NCI-H345 (cell line): ENCODE measurements around the gene KLK15.
"Not testable (repeated sequence)": the region's sequence is repeated elsewhere in the genome, so short reads cannot be mapped to it uniquely, and the experiment has no call there.

Experiments used
- DNase-seq: peaks from one replicate; lab custom pipeline; 2025; lab: John Stamatoyannopoulos, UW

Gene KLK15

GRCh38 chr19:50821248-50821612, 12.1 kb downstream of the KLK15 start:
- no peak for DNase-seq

- no peak for DNase-seq
Measured at GRCh38 chr19:50820549-50821247, 12.7 kb downstream of the KLK15 start.

- no peak for DNase-seq
Measured at GRCh38 chr19:50820086-50820485, 13.3 kb downstream of the KLK15 start.

GRCh38 chr19:50819636-50820035, 13.7 kb downstream of the KLK15 start:
- no peak for DNase-seq

- peak; percentile 10 for DNase-seq
Measured at GRCh38 chr19:50818859-50819472, 14.4 kb downstream of the KLK15 start.

- DNase-seq: peak; percentile 84
Measured at GRCh38 chr19:50817941-50818858, 15.2 kb downstream of the KLK15 start.

GRCh38 chr19:50815439-50815838, 17.9 kb downstream of the KLK15 start:
- no peak for DNase-seq

GRCh38 chr19:50814883-50815282, 18.5 kb downstream of the KLK15 start:
- no peak for DNase-seq

- DNase-seq: no peak
Measured at GRCh38 chr19:50812474-50812873, 20.9 kb downstream of the KLK15 start.

- not testable (repeated sequence) for DNase-seq
Measured at GRCh38 chr19:50811622-50812238, 21.6 kb downstream of the KLK15 start.

- no peak for DNase-seq
Measured at GRCh38 chr19:50808856-50809255, 24.5 kb downstream of the KLK15 start.

GRCh38 chr19:50804420-50805272, 28.7 kb downstream of the KLK15 start:
- peak; percentile 96 for DNase-seq

GRCh38 chr19:50803633-50804419, 29.5 kb downstream of the KLK15 start:
- peak; percentile 29 for DNase-seq

GRCh38 chr19:50801107-50801506, 32.3 kb downstream of the KLK15 start:
- no peak for DNase-seq

GRCh38 chr19:50799547-50799851, 33.9 kb downstream of the KLK15 start:
- no peak for DNase-seq

- DNase-seq: no peak
Measured at GRCh38 chr19:50798659-50799546, 34.5 kb downstream of the KLK15 start.

- DNase-seq: peak; percentile 8
Measured at GRCh38 chr19:50797781-50798658, 35.4 kb downstream of the KLK15 start.

GRCh38 chr19:50797429-50797780, 36.0 kb downstream of the KLK15 start:
- DNase-seq: no peak
